ENCODE results near the gene IL9R. TPM values are rescaled to one million over a fixed set of nuclear protein-coding genes. Genes with fewer than 3 reads are reported as not detected.
"Not testable (repeated sequence)": the region's sequence is repeated elsewhere in the genome, so short reads cannot be mapped to it uniquely, and the experiment has no call there.

IL9R gene
- total RNA-seq, 4 donors from 2014 or later, result 1.3 to 7.8 (median 2.0) TPM

DNA sequence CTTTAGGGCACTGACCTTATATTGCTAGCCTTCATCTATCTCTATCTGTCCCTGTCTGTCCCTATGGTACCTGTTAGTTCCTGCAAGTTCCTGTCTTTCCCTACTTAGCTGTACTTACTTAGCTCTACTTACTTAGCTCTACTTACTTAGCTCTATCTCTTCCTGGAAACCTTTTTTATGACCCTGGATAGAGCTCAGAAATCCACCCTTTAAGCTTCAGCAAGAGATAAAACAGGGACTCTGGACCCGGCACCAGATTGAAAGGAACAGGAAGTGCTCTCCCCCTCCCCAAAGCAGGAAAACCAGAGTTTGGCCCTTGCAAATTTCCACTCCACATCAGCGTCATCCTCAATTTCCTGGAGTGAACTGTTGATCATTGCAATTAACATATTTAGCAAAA, 12.3 kb upstream of the IL9R start:
- Histone ChIP-seq H3K9me3 (peaks cover 0 to 10% (median 0%) of the 10 kb centered on the region in 4 donors), H3K4me3 (no peak overlapping the region), H3K36me3 (no peaks in the 10 kb centered on the region), H3K27me3 (no peaks in the 10 kb centered on the region), H3K27ac (no peak overlapping the region), H3K4me1 (no peaks in the 10 kb centered on the region)
- TF ChIP-seq POLR2A (IDR thresholded peaks at IDR 0.05), result no peak
- TF ChIP-seq, protein P1, sequence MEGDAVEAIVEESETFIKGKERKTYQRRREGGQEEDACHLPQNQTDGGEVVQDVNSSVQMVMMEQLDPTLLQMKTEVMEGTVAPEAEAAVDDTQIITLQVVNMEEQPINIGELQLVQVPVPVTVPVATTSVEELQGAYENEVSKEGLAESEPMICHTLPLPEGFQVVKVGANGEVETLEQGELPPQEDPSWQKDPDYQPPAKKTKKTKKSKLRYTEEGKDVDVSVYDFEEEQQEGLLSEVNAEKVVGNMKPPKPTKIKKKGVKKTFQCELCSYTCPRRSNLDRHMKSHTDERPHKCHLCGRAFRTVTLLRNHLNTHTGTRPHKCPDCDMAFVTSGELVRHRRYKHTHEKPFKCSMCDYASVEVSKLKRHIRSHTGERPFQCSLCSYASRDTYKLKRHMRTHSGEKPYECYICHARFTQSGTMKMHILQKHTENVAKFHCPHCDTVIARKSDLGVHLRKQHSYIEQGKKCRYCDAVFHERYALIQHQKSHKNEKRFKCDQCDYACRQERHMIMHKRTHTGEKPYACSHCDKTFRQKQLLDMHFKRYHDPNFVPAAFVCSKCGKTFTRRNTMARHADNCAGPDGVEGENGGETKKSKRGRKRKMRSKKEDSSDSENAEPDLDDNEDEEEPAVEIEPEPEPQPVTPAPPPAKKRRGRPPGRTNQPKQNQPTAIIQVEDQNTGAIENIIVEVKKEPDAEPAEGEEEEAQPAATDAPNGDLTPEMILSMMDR (IDR thresholded peaks at IDR 0.05), result no peak
- DNase-seq, result no peak

DNA sequence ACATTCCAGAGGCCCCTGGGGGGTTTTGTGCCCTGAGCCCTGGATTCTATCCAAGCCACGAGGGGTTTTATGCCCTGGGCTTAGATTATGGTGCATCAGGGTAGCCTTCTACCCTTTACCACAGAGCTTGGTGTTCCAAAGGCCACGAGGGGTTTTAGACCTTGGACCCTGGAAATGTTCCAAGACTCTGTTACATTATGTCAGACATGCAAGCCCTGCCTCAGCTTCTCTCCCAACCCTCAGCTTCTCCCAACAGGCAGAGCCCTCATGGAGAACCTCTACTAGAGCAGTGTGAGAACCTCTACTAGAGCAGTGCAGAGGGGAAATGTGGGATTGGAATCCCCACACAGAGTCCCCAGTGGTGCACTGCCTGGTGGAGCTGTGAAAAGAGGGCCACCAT, 10.5 kb upstream of the IL9R start:
- not testable (repeated sequence) for H3K36me3 ChIP-seq, DNase-seq, H3K27me3 ChIP-seq

DNA sequence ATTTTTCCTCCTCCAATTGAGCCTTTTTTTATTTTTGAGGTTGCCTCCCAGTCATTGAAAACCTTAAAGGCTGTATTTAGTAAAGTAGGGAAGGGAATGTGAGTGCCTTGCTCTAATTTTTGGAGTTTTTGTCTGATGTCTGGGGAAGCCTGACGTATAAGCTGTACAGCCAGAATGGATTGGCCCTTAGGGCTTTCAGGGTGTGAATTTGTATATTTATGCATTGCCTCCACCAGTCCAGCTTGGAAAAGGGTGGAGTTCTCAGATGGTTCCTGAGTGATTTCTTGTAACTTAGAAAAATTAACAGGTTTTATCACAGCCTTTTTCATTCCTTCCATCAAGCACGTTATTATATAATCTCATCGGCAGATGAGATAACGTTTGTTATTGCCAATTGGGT, 8.6 kb upstream of the IL9R start:
- no peak for DNase-seq
- no peaks in the 10 kb centered on the region for H3K27me3 ChIP-seq
- no peaks in the 10 kb centered on the region for H3K4me1 ChIP-seq
- H3K36me3 ChIP-seq, result no peaks in the 10 kb centered on the region
- TF ChIP-seq, protein P1 (IDR thresholded peaks at IDR 0.05), result no peak
- no peak for TF ChIP-seq POLR2A (IDR thresholded peaks at IDR 0.05)
- no peaks in the 10 kb centered on the region for H3K9me3 ChIP-seq
- H3K4me3 ChIP-seq, result no peak overlapping the region
- no peak overlapping the region for H3K27ac ChIP-seq

More for the DNA sequence above, 10.5 kb upstream of the IL9R start:
- not testable (repeated sequence) for H3K27ac ChIP-seq, H3K4me1 ChIP-seq, H3K4me3 ChIP-seq, H3K9me3 ChIP-seq

DNA sequence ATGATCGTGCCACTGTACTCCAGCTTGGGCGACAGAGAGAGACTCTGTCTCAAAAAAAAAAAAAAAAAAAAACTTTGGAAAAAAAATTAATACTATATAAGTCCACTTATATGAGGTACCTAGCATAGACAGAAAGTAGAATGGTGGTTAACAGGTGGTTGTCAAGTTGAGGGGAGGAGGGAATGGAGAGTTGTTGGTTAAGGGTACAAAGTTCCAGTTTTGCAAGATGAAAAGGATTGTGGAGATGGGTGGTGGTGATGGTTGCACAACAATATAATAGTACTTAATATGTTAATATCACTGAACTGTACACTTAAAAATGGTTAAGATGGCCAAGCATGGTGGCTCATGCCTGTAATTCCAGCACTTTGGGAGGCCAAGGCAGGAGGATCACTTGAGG, 4.1 kb upstream of the IL9R start:
- Histone ChIP-seq H3K36me3 (no peaks in the 10 kb centered on the region), H3K4me1 (no peaks in the 10 kb centered on the region), H3K4me3 (no peak overlapping the region), H3K27ac (no peak overlapping the region), H3K27me3 (no peaks in the 10 kb centered on the region), H3K9me3 (no peaks in the 10 kb centered on the region)
- TF ChIP-seq, protein P1 (IDR thresholded peaks at IDR 0.05), result no peak
- TF ChIP-seq POLR2A (IDR thresholded peaks at IDR 0.05), result no peak
- DNase-seq, result no peak

DNA sequence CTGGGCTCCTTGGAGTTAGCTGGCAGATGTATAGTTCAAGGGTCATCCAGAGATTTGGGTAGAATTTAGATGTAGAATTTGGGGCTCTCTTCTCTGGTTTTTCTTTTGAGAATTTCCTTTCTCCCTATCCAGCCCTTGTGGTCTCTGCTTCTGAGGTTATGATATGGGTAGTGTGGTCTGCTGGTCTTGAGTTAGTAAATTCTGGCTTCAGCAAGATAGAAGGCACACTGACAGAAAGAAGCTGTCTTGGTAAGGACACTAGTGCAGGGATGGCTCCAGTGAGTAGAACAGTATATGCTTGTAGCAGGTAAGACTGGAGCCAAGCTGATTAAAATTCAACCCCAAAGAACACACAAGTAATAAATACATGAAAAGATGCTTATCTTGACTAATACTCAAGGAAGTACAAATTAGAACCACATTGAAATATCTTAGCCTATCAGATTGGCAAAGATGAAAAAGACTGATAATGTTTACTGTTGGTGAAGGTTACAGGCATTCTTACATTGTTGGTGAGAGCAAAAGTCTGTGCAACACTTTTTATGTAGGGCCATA, 2.1 kb upstream of the IL9R start:
- H3K27me3 ChIP-seq, result no peaks in the 10 kb centered on the region
- H3K27ac ChIP-seq, result no peak overlapping the region
- no peaks in the 10 kb centered on the region for H3K4me1 ChIP-seq
- H3K36me3 ChIP-seq, result no peaks in the 10 kb centered on the region
- H3K9me3 ChIP-seq, result no peaks in the 10 kb centered on the region
- H3K4me3 ChIP-seq, result no peak overlapping the region
- no peak for DNase-seq
- no peak for TF ChIP-seq POLR2A (IDR thresholded peaks at IDR 0.05)
- TF ChIP-seq, protein P1 (IDR thresholded peaks at IDR 0.05), result no peak

DNA sequence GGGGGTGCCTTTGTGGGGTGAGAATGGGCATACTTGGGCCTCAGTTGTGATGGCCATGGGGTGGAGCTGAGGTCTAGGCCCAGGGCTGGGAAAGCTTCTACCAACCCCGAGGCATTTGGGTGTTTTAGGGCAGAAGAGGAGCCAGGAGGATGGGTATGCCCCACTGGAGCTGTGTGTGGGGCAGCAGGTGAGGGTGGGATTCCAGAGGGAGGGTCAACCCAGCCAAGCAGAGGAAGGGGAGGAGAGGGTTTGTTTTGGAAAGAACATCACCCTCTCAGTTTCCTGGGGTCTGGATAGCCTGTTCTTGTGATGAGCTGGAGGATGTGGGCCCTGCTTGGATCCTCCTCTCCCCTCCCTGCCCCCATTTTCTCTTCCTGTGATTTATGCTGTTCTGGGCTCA, 620 bp downstream of the IL9R start:
- Histone ChIP-seq H3K9me3 (no peaks in the 10 kb centered on the region), H3K4me1 (no peaks in the 10 kb centered on the region), H3K36me3 (no peaks in the 10 kb centered on the region), H3K27me3 (no peaks in the 10 kb centered on the region), H3K27ac (peak overlapping the region in 2 of 4 donors; percentile 26 to 57), H3K4me3 (no peak overlapping the region)
- DNase-seq, result no peak
- TF ChIP-seq POLR2A (IDR thresholded peaks at IDR 0.05), result no peak
- TF ChIP-seq, protein P1 (IDR thresholded peaks at IDR 0.05), result no peak

Measured in Peyer's patch (tissue), 4 donors.